ENCODE measurements around the gene BOLA1.
"Not testable (repeated sequence)": the region's sequence is repeated elsewhere in the genome, so short reads cannot be mapped to it uniquely, and the experiment has no call there.

BOLA1 gene

DNA sequence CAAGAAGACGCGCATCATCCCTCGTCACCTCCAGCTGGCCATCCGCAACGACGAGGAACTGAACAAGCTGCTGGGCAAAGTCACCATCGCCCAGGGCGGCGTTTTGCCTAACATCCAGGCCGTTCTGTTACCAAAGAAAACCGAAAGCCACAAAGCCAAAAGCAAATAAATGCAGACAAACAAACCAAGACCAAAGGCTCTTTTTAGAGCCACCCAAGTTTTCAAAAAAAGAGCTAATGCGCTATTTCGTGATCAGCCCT is 12.2 kb upstream of the BOLA1 start:
- not testable (repeated sequence) for DNase-seq (ENCODE audit: low spot score)

DNA sequence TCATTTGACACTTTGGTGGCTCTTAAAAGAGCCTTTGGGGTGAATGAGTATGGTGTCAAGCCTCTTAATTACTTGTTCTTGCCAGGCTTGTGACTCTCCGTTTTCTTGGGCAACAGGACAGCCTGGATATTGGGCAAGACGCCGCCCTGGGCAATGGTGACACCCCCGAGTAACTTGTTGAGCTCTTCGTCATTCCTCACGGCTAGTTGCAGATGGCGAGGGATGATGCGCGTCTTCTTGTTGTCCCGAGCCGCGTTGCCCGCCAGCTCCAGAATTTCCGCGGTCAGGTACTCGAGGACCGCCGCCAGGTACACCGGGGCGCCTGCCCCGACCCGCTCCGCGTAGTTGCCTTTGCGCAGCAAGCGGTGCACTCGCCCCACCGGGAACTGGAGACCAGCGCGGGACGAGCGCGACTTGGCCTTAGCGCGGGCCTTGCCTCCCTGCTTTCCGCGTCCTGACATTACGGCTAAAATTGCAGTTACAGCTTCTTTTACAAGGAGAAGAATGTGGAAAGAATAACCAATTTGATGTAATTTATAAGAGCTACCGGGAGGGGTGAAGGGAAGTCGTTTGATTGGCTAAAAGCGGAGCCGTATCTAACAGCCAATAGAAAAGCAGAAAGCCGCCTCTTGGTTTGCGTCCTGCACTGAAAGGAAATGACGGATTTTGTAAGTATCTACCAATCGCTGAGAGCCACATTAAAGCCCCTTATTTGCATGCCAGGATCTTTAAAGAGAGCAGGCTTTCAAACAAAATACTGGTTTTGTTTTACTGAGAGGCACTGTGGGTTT is 11.7 kb upstream of the BOLA1 start:
- DNase-seq (ENCODE audit: low spot score): peak; percentile 96

DNA sequence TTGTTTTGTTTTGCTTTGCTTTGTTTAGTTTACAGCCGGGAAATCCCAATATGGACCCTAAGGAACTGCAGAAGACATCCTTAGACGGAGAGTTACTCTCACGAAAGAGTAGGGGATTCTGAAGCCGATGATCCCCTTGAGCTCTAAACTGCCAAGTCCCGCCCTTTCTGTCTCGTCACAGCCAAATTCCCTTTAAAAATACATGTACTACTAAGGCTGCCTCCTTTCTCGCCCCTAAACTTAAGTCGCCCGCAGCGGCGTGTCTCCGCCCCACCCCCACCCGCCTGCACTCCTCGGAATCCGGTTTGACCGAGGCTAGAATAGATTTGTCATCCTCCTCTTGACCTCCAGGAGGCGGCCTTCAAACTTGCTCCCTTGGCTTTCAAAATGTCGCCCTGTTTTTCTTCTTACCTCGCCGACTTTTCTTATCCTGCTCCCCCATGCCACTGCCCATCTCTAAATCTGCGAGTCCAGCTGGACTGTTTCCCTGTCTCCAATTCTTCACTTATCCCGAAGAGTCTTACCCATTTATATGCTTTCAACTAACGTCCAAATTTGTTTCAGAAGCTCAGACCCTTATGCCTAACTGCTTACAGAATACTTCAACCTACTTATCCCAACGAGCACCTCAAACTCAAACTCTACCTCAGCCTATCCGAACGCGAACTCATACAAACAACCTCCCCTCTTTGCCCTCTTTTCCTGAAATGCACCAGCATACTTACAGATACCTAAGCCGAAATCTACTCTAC is 10.9 kb upstream of the BOLA1 start:
- DNase-seq (ENCODE audit: low spot score): peak; percentile 92

DNA sequence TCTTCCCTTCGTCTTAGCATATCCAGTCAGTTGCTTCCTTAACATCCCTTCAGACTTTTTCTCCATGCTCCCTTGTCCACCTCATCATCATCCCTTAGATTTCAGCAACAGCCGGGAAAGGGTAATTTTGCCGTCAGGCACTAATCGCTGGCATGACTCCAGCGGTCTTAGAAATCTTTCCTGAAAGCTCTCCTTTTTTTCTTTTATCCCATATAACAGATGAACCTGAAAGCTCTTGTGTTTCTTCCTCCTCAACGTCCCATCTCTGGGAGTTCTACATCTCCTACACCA is 10.4 kb upstream of the BOLA1 start:
- DNase-seq (ENCODE audit: low spot score): no peak

DNA sequence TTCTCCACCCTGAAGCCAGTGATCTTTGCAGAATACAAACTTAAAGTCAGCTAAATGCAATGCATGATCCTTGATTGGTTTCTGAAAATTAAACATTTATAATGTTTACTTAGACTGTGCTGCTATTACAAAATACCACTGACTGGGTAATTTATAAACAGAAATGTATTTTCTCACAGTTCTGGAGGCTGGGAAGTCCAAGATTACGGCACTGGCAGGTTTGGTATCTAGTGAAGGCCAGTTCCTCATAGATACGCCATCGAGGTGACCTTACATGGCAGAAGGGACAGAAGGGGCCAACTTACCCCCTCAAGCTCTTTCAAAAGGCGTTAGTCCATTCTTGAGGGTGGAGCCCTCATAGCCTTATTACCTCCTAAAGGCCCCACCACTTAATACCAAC is 2.8 kb upstream of the BOLA1 start:
- no peak for DNase-seq (ENCODE audit: low spot score)

DNA sequence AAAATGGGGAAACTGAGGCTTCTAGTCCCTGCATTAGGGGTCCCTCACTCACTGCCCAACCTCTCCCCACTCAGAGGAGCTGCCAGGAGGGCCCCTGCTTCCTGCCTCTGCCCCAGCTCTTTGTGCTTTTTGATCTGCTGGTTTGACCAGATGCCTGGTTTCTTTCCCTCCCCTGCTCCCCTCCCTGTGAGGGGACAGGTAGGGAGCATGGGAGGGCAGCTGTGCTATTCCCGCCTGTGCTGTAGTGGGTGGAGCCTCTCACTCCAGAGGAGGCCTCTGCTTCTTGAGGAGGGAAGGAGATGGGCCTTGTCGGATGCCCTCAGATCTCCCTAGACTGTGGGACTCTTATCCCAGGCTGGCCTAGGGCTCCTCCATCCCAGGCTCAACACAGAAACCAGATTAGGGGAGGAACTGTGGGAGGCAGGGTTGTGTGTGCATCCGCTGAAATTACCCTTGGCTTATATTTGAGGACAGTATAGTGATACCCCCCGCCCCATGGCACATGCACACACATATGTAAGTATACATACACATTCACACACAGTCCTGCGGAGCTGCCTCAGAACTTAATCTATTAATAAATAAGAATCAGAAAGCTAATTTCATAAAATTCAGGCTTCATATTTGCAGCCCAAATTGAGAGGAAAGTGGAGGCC is 4.6 kb downstream of the BOLA1 start:
- DNase-seq (ENCODE audit: low spot score): no peak

DNA sequence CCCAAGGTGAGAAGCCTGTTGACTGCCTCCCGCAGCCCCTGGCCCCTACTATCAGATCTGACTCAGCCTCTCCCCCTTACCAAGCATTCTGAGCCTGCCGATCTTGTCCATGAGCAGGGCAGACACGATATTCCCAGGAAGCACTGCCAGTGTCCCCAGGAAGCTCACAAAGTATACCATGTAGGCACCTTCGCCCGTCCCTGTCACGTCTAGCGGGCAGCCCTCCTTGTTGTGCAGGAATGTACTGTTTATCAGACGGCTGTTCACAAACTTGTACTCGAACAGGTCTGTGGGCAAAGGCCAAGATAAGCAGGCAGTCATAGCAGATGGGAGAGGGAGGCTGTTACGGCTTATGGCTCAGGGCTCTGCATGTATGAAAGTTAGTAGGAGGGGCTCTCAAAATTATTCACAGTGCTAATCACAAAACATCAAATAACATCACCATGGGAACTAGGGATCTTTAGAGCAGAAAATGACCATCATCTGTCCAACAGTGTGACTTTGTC is 7.3 kb downstream of the BOLA1 start:
- DNase-seq (ENCODE audit: low spot score): no peak

DNA sequence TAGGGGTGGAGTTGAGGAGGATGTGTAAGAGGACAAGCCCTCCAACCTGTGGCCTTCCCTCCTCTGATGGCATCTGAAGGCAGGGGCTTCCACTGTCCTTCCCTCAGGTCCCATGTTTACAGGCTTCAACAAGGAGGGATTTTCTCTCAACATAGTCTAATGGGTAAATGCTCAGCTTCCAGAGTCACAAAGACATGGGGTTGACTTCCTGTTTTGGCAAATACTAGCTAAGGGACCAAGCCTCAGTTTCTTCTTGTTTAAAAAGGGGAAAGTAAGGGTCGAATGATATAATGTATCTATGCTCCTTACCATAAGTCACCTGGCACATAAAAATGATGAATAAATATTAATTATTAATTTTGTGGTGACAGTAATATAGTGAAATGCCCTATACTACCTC is 15.2 kb downstream of the BOLA1 start:
- no peak for DNase-seq (ENCODE audit: low spot score)

DNA sequence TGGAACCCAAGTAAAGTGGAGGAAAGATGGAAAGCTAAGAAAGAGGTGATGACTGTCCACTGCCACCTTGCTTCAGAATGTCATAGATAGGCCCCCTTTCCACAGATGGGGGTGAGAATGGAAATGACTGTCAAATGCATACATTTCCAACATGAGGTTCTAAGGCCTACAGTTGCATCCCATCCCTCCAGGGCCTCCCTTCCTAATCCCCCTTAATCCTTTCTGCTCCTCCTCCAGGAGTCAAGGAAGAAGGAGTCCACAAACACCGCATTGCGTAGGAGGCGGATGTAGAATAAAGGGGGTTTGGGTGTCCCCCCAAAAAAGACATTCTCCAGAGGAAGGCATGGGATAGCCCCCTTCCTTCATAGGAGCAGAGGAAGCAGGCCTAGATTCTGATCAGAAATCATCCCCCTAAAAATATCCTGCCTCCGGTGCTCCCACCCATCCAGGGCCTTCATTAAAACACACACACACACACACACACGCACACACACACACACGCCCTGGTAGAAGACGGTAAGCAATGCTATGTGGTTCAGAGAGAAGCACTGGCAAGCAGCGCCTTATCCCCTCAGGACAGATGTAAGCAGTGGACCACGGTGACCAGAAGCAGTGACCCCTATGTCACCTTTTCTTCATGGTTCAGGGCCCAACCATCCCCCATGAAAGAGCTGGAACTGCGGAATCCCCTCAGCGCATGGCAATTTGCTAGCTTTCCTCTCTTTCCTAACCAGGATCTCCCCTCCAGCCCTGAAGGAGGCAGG is 16.2 kb downstream of the BOLA1 start:
- DNase-seq (ENCODE audit: low spot score): no peak

DNA sequence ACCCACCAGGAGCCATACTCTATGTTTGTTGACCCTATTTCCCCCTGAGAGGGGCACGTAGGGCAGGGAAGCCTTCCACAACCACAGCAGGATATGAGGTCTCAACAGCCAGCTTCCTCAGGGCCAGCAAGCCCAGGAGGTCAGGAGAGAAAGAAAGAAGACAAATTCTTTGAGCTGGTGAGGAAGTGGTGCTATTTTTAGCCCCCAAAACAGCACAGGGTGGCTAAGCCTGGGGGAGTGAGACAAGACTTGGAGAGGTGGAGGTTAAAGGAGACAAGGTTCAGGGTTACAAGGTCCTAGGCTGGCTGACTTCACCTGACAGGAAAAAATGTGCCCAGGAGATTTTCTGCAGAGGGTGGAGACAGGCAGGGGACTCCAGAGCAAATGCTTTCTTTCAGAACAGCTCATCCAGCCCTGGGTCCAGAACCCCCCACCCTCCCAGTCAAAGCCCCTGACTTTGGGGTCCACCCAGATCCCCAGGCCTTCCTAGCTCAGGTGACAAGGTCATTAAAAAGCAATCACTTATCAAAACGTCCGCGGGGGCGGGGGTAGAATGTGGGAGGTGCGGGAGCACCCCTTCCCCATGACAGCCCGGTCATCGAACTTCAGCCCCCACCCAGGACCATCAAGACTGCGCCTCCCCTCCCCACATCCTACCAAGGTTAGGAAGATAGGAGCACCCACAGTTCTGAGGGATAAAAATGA is 17.0 kb downstream of the BOLA1 start:
- DNase-seq (ENCODE audit: low spot score): no peak

DNA sequence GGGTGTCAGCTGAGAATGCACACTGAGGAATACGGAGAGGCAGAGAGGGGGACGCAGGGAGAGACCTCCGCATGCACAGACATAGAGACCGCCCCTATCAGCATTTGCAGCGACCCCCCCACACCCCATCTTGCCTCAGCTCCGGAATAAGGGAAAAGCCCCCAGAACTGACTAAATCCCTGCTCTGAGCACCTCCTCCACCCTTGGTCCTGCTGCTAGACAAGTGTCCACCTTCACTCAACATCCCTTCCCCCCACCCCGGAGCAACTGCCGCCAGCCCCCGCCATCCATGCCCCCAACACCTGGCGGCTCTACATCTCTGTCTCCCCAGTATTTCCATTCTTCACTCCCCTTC is 17.5 kb downstream of the BOLA1 start:
- no peak for DNase-seq (ENCODE audit: low spot score)

DNA sequence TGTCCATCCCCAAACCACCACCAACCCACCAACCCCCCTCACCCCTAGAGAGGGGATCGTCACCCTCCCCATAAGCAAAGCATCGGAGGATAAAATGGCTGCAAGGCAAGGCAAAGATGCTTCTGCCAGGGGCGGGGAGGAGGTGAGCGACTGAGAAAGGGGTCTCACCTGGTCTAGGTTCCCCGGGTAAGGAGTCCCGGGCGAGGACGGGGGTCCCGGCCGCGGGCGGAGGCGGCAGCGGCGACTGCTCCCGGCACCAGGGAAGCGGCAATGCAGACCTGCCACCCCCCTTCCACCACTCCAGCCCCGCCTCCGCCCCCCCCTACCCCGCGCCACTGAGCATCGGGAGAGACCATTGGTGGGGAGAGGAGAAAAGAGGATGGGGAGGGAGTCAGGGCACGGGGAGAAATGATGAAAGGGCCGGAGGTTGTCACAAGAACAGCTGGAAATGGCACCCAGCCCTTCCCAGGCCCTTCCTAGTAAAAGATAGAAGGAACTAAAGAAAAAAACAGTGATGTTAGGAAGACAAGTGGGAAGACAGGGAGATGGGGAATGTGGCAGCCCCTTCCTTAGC is 18.3 kb downstream of the BOLA1 start, which contains the start of gene SV2A:
Gene SV2A, minus strand, starts transcription at position 274 of the 574 bp plus-strand sequence. CDS start 4,004 bp downstream, outside the sequence.
- peak; percentile 10 for DNase-seq (ENCODE audit: low spot score)

DNA sequence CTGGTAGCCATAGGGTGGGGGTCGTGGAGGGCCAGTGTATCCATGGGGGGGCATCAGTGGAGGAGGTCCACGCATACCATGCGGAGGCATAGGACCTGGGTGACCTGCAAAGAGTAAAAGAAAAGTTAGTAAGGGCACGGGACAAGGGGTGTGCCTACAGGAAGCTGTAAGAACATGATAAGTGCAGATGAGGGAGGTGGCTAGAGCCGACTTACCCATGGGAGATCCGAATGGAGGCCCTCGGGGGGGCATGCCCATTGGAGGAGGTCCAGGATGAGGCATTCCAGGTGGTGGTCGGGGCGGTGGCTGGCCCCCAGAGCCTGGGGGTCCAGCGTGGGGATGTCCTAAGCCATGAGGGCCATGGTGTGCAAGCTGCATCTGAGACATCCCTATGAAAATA is 24.3 kb downstream of the BOLA1 start:
- no peak for DNase-seq (ENCODE audit: low spot score)

DNA sequence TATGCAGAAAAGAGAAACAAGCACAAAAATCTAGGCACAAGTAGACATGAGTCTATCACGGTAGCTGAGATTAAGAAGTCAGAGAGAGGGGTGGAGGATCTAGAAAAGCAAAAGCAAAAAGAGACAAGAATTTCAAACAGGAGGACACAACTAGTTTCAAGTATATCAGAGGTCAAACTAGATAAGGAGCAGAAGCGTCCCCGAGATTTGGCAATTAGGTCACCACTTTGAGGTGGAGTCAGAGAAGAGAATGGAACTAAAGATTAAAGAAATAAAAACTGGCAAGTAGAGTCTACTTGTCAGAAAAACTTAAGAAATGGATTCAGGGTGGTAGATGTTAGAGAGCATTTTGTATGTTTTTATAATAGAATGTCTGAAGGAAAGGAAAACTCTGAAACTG is 26.0 kb downstream of the BOLA1 start:
- no peak for DNase-seq (ENCODE audit: low spot score)

DNA sequence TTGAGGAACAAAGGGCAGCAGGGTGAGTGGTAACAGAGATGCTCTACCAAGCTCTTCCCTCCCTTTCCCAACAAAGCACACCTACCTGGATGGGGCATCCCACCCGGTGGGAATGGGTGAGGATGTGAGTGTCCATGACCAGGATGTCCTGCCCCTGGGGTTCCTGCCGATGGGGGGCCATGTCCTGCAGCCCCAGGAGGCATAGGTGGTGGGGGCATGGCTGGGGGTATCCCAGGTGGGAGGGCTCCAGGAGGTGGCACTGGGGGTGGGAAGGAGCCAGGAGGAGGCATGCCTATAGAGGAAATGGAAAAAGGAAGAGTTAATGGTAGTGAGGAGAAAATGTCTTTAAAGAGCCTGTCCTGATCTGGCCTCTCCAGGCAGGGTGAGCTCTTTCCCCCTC is 26.4 kb downstream of the BOLA1 start:
- DNase-seq (ENCODE audit: low spot score): no peak

DNA sequence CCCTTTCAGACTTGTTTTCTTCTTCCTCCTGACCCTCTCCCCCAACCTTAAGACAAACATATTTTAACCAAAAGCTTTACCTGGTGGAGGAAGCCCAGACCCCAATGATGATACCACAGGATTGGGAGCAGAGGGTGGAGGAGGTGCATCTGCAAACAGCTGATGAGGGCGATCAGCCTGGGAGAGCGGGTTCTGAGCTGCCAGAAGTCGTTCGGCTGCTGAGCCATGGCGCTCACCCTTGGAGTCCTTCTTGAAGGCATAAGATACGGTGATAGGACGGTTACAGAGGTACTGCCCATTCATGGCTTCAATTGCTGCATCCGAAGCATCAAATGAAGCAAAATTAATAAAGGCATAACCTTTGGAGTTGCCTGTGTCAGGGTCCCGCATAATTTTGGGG is 26.9 kb downstream of the BOLA1 start:
- no peak for DNase-seq (ENCODE audit: low spot score)

DNA sequence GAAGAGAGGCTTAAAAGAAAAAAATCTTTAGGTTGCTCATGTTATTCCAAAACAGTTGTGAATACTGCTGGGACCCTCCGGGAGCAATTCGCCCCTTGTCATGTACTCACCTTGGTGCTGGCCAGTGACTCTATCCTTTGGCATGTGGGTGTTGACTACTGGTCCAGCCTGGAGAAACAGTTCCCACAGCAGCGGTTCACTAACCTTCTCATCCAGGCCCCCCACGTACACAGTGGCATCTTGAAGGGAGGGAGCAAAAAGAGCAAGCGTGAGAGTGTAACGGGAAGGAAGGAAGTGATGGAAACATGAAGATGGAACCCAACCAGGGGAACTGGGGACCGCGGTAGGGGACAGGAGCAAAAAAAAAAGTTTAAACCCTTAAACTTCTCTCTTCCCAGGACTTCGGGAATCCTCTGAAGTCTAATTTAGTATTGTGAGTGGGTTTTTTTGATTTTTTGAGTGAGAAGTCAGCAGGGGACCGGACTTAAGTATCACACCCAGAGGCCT is 27.7 kb downstream of the BOLA1 start:
- DNase-seq (ENCODE audit: low spot score): no peak

DNA sequence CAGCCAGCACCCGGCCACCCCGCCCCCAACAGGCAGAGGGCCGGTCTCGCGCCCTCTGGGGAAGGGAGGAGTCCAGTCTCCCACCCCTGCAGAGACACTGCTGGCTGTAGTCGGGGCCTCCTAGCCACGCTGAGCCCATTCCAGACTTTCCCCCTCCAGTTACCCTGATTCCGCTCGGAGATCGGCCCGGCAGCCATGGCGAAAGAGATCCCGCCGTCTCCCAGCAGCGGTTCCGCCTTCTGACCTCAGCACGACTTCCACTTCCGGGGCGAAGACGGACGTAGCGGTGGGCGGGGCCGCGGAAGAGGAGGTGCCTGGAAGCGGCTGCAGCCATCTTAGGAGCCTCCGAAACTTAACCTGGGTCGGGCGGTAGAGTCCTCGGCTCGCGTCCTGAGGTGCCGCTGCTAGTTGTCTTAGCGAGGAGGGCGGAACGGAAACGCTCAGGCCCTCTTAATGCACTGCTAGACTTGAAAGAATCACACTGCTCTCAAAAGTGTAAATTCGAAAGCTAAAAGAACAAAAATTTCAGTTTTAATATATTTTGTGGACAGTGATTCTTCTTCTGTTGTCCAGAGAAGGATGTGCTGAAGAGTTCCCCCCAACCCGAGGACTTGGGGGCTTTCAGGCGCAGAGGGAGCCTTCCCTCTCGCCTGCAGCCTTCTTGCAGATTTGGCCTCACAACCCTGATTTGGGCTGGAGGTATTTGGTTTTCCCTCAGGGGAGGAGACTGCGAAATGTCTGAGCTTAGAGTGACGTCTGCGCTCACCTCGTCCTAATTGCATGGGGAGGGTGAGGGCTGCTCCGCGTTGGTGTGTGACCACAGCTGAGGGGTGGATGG is 28.4 kb downstream of the BOLA1 start, which contains the start of gene SF3B4:
Gene SF3B4, minus strand, starts transcription at position 241 of the 838 bp plus-strand sequence. Its CDS starts 44 bp downstream, at position 197.
- DNase-seq (ENCODE audit: low spot score): peak; percentile 95

DNA sequence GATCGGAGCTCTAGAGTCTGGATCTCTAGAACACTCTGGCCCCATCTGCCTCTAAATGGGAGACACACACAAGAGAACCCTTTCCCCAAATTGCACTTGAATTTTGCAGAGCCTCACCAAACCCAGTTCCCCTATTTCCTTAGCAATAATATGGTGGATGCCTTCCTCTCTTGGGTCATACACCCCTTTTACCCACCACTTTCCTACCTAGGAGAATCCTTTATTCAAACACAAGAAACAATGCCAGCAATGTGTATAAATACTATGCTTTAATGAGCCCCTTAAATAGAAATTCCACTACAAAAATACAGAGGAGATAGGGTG is 29.0 kb downstream of the BOLA1 start:
- DNase-seq (ENCODE audit: low spot score): no peak

DNA sequence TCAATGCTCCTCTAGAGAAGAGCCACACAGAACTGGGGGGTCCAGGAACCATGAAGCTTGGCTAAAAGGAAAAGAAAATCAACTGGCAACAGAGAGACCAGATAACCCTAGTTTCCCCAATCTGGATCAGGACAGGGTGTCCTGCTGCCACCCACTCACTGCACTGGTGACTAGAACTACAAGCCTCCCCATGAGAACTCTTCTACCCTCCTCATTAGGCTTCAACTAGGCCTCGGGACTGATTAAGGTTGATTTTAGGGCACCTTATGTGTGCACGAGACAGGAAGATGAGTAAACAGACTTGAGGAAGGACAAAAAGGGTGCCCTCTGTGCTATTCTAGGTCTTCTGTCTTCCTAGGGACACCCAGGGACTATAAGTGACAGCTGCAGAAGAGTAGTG is 30.5 kb downstream of the BOLA1 start:
- no peak for DNase-seq (ENCODE audit: low spot score)

All from activated CD4-positive, alpha-beta T cell treated with anti-CD3 and anti-CD28 coated beads, Interleukin-2, Interleukin-4, amounts not matched to agents 100 ng/mL and 50 ng/mL, durations not matched to agents 16 hours and 8 hours (primary cell).